Femur (tissue), 1 donor: ENCODE data around the gene TTYH3.
A peak's percentile ranks its signal among the peaks of the same experiment; 100 is the strongest.

Experiments used
- DNase-seq: peaks from one replicate; pipeline ENCODE4 v3.0.0-alpha.2; 2017

The TTYH3 gene

DNA sequence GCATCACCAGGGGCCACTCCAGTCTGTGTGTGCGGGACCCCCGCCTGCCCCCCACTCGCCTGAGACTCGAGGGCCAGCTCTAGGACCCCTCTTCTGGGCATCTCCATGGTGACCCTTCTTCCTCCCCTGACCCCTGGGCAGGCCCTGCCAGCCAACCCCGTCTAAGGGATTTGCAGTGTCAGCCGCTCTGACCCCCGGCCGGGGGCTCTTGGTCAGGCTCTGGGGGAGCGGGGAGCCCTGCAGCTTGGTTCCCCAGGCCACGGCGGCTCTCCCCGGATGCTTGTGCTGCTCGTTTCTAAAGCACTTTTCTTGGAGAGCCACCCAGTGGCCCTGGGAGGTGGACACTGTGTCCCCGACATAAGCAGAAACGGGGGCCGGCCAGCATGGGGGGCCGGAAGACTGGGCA is 5.3 kb downstream of the TTYH3 start:
- no peak for DNase-seq

DNA sequence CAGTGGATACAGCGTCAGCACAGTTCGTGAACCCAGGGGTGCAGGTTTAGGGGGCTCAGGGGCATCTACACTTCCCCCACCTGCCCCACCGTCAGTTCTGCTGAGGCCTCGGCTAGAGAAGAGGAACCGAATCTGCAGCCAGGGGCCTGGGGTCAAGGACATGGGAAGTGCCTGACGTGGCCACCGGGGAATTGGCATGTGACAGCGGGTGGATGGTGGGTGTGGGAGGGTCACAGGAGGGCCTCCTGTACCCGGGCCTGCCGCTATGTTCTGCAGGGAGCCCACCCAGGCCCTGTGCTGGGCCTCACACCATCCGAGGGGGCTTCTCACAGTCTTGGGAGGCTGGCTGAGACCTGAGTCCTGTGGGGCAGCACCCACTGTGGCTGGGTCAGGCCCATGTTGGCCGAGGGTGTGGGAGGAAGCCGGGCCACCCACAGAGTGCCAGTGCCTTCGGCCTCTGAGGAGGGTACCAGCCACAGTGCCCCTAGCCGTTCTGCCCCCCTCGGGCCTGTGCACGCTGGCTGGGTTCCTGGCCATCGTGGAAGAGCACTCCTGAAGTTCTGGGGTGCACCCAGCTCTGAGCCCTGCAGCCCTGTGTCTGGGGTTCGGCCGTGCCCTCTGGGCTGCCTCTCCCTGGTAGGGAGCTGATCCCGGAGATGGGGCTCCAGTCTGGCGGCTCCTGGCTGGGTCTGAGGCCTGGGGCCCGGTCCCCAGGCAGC is 5.9 kb downstream of the TTYH3 start:
- DNase-seq, result peak; percentile 80

DNA sequence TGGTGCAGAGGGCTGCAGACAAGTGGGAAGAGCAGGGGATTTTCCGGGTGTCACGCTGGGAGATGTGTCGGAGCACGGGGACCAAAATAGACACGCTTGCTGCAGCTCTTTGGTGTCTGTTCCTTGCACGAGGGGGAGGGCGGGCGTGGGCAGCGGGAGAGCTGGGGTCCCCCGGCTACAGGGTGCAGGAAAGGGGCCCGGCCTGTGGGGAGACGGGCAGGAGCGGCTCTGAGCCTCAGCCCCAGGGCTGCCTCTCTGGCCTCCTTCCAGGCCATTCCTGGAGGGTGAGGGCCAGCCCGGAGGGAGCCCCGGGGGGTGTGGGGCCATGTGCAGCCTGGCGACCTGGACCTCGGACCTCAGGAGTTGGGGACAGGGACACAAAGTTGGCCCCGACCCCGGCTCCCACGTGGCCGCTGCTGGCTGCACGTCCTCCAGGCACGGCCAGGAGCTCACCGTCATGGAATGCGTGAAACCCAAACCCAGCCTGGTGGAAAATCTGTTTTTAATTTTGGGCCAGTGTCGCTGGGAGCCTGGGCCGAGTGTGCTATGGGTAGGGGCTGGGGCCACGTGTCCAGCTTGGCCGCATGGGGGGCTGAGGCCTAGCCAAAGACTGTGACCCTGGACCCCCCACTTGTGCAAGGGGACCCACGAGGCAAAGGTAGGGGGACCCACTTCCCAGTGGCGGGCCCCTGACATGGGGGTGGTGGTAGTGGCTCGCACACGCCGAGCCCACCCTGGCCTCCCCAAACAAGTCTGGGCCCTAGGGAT is 6.6 kb downstream of the TTYH3 start:
- DNase-seq, result peak; percentile 87

DNA sequence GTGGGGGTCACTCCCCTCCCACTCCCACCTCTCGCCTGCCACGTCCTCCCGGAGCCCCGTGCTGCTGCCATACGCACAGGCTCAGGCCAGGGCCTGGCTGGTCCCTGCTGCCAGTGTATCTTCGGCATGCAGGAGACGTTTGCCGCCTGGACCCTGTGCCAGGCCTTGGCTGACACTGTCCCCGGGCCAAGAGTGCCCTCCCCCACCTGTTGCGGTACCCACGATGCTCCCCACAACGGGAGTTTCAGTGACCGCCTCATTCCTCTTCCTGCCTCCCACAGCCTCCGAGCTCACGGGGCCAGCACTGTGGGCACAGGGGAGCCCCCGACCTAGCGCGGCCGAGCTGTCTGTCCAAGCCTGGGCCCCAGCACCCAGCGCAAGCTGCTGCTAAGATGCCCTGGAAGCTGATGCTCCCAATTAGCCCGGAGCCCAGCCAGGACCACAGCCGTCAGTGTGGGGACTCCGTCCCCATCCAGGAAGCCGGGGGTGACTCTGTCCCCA is 7.4 kb downstream of the TTYH3 start:
- no peak for DNase-seq

DNA sequence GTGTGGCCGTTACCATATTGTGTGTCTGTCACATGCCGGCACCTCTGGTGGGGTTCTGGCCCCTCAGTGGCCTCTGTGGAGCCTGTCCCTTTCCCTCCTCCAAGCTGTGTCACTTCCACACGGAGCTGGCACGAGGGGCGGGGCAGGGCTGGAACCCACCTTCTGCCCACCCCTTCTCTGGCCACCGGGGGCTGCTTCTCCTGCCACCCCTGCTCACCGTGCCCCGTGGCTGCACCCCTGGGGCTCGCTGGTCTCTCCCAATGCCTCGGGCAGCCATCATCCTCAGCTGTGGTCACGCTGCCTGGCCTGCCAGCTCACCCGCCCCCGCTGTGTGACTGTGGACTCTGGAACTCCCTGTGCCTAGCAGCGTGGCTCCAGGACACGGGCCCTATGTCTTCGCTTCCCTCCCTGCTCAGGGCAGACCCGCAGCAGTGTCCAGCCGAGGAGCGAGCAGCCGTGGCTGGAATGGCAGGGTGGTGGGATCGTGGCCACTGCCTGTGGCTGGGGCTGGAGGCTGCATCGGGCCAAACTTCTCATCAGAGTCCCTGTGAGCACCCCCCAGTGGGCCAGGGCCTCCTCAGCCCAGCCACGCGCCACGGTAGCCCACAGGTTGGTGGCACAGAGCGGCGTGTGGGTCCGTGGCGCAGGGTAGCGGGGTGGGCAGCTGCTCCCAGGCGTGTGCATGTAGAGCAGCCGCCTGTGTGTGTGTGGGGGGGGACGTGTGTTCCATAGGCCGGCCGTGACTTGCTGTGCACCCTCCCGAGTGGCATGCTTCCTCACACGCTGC is 8.1 kb downstream of the TTYH3 start:
- DNase-seq, result no peak

DNA sequence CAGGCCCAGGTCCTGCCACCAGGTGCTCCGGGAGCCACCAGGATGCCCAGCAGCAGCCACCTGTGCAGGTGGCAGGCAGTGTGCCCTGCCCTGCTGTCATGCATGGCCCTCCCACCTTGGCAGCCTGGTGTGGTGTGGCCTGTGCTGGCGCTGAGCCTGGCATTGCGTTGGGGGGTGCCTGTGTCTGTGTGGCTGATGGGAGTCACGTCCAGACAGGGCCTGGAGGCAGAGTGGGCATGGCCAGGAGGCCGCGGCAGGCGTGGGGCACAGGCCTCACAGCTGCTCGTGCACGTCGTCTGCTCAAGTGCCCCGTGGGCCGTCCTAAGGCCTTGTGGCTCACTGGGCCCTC is 8.7 kb downstream of the TTYH3 start:
- no peak for DNase-seq

DNA sequence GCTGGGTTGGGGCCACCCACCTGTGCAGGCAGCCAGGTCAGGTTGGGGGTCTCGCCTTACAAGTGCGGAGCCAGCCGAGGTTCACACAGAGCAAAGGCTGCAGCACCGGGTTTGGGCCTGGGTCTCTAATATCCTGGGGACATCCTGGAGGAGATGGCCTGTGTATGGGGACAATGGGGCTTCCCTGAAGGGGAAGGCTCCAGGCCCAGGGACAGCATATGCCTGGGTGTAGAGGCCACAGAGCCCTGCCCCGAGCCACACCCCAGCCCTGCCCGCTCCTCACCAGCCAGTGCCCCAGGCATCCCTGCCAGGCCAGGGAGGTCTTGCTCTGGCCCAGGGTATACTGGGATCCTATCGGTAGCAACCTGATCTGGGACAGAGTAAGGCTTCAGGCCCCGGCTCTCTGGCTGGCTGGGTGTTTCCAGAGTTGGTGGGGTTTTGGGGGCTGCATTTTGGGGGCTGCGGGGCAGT is 9.1 kb downstream of the TTYH3 start:
- DNase-seq, result no peak

DNA sequence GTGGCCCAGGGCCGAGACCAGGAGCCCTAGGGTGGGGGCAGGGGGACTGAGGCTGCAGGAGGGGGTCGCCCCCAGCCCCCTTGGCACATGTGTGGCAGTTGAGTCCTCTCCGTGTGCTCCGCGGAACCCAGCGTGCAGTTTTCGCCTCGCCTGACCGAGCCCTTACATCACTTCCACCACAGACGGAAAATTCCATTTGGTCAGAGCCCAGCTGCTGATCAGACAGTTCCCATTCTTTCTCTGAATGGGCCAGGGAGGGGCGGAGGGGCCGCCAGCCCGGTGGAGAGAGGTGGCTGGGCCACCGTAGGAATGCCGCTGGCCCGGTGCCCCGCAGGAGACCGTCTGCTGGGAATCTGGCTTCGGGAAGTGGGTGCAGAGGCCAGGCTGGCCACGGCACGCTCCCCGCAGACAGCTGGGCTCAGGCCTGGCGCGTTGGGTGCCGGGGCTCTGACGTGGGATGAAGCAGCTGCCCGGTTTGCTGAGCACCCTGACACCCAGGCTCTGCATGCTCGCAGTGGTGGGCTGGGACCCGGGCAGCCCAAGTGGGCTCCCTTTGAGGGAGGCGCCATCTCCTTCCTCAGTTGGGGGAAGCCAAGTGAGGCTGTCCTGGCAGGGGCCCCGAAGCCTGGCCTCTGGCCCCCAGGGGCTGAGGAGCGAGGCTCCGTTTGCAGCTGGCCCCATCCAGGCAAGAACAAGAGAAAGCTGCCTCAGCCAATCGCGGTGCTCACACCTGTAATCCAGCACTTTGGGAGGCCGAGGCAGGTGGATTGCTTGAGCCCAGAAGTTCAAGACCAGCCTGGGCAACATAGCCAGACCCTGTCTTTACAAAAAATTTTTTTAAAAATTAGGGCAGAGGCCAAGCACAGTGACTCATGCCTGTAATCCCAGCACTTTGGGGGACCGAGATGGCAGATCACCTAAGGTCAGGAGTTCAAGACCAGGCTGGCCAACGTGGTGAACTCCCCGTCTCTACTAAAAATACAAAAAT is 9.9 kb downstream of the TTYH3 start:
- DNase-seq, result peak; percentile 96

DNA sequence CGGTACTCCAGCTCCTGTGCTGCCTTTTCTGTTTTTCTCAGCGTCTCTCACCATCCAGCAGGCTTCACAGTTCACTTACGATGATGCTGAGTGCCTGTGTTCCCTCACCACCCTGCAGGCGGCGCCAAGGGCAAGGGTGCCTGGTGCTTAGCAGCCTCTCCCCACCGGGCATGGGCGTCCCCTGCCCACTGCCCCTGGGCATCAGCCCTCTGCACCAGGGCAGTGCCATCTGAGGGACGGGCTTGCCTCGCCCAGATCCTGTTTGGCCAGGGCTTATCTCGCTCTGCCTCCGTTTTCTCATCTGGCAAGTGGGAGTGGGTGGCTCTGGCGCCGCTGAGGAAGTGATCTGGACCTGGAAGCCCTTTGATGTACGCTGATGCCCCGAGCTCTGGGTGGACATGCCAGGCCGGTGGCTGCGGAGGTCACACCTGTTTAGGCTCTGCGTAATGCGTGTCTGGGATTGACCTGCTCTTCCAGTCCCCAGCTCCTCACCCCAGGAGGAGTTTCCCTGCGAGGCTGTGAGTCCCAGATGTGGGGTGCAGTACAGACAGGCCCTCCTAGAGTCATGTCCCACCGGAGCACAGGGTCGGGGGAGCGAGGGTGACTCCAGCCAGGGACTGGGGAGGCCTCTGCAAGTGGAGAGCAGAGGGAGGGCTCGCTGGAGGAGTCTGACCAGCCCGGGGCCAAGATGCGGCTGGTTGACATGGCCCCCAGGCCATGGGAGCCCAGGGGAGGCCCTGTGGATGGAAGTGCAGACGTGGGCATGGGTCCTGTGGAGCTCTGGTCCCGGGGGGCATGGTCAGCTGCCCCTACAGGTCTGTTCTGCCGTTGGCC is 11.8 kb downstream of the TTYH3 start:
- no peak for DNase-seq

DNA sequence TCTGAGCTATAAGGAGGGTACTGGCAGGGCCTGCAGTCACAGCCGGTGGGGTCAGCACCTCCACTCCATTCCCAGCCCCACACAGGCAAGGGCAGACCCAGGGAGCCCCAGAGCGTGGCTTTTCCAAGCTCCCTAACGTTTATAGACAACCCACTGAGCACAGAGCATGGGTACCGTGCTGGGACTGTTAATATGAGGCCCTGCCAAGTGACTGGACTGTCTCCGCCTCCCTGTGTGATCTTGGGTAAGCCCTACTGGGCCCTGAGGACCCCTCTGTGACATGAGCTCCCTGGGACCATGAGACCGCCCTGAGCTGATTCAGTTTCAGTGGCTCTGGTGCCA is 12.4 kb downstream of the TTYH3 start:
- no peak for DNase-seq

DNA sequence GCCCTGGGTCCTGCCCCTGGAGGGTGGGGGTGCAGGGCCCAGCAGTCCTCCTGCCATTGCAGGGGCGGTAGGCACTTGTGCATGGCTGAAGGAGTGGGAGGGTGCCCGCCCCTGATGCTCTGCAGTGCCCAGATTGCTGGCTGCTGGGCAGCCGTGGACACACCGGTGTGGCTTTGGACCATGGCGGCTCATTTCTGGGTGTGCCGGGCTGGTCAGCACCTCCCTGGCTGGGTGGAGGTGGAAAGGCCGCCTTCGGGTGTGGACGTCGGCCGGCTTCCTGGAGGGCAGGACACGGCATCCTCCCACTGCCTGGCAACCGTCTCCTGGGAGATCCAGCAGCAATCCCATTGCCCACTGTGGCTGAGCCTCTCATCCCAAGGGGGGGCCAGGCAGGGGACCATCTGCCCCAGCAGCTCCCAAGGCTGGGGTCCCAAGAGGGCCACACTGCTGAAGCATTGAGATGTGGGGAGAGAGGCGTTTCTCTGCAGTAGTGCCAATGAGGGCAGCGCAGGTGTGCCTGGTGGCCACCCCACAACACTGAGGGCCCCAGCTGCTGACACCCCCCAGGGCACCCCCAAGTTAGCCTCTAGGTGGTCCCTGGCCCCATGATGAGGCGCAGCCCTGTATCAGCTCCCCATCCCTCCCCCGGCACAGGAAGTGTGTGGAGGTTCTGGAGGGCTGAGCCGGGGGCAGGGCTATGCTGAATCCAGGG is 12.9 kb downstream of the TTYH3 start:
- no peak for DNase-seq

DNA sequence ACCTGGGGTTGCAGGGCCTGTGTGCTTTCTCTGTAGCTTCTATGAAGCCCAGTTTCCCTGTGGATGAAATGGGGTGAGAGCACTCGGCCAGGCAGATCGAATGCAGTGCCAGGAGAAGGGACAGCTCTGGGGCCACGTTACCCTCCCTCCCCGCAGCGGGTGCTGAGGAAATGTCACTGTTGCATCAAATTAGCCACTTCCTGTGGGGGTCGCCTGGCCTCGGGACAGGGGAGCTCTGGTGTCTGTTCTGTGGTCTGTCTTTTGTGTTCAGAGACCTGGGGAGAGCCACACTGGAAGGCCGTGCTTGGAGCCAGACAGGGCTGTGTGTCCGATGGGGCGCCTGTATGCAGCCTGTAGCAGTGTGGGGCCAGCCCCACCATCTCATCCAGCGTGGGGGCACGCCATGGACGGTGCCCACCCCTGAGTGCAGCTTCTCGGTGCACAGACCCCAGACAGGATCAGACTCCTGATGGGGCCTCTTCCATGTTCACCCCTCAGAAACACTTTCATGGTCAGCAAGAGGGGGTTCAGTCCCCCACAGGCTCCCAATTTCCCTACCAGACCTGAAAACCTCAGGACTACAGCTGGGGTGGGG is 13.6 kb downstream of the TTYH3 start:
- peak; percentile 66 for DNase-seq

DNA sequence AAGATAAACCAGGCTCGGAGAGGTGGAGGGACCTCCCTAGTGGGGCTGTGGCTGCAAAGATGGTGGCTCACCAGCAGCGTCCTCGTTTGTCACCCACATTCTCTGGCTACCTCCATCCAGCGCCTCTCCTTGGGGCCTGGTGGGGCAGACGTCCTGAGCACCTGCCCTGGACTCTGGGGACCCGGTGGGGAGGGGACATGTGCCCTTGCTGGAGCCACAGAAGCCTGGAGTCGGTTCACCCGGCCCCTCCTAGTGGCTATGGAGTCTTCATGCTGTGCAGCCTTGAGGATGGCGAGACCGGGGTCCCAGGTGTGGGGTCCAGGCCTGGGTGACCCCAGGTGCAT is 14.5 kb downstream of the TTYH3 start:
- DNase-seq, result no peak

DNA sequence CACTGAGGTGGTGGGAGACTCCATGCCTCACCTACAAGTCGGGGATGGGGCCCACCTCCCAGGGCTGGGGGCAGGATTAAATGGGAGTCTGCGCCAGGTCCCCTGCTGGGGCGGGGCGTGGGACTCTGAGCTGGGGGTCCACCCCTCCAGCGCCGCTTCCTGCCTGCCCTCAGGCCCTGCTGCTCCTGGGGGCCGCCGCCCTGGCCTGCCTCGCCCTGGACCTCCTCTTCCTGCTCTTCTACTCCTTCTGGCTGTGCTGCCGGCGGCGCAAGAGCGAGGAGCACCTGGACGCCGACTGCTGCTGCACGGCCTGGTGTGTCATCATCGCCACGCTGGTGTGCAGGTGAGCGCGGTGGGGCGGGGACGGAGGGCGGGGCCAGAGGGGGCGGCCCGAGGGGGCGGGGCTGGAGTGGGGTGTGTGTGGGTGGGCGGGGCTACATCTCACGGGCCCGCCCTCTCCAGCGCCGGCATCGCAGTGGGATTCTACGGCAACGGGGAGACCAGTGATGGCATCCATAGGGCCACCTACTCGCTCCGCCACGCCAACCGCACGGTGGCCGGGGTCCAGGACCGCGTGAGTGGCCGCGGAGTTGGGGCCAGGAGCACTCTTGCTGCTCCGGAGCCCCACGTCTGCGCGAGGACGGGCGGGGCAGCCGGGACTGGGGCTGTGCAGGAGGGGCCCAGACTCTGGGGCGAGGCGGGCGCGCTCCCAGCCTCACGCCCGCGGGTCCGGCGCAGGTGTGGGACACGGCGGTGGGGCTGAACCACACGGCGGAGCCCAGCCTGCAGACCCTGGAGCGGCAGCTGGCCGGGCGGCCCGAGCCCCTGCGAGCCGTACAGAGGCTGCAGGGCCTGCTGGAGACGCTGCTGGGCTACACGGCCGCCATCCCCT is 15.1 kb downstream of the TTYH3 start:
- no peak for DNase-seq

DNA sequence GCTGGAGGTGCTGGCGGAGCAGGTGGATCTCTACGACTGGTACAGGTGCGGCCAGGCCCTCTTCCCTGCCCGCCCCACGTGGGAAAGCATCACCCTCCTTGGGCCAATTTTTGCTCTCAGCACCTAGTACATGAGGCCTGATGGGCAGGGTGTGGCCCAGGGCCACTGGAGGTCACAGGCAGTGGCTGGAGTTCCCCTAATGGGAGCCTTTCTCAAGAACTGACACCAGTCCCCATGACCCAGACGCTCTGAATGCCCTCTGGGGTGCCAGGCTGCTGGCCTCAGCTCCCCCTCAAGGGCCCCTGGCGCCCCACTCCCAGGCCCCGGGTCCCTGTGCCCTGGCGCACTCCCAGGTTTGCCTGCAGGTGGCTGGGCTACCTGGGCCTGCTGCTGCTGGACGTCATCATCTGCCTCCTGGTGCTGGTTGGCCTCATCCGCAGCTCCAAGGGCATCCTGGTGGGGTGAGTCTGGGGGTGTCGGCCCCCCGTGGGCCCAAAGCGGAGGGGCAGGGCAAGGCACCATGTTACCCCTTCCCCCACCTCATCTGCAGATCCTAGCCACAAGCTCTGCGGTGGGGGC is 15.9 kb downstream of the TTYH3 start:
- peak; percentile 26 for DNase-seq

DNA sequence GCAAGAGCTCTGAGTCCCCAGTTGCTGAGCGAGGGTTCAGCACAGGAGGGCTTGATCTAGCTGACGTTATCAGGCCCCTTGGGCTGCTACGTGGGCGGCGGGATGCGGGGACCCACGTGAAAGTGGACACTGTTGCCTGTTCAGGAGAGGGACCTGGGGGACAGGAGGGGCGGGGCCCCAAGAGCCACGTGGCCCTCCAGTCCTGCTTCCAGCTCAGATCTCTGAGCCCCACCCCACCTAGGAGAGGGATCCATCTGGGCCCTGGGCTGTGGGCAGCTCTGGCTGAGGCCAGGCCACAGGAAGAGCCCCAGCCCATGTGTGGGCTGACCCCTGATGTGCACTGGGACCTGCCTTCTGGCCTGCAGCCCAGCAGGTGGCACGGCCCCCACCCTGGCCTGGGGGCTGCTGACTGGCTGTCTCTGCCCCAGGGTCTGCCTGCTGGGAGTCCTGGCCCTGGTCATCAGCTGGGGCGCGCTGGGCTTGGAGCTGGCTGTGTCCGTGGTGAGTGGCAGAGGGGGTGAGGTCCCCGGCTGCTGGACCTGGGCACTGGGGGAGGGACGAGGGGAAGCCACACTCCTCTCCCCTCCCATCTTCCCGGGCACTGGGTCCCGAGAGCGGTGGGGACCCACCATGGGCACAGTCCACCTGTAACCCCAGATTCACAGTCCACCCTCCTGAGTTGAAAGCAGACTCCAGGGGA is 17.5 kb downstream of the TTYH3 start:
- no peak for DNase-seq

DNA sequence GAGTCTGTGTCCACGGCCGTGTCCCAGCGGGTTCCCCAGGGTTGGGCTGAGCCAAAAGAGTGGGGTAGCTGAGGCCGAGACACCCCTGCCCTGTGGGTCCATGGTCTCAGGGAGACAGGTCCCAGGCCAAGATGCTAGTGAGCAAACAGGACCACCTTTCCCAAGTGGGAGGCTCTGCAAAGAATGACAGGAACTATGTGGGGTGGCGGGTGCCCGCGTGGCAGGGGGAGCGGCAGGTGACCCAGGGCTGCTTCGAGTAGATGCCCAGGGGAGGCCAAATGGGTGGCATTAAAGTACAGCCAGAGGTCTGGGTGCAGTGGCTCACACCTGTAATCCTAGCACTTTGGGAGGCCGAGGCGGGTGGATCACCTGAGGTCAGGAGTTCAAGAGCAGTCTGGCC is 18.2 kb downstream of the TTYH3 start:
- no peak for DNase-seq

DNA sequence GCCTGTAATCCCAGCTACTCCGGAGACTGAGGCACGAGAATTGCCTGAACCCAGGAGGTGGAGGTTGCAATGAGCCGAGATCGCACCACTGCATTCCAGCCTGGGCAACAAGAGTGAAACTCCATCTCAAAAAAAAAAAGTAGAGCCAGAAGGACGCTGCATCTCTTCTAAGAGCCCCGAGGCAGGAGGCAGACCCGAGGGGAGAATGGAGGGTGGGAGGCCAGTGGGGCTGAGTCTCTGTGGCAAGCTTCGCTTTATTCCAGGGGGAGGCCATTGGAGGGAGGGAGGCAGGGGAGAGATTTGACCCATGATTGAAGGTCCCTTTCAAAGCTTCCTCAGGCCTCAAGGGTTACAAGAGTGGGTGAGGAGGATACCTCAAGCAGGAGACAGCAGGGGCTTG is 18.7 kb downstream of the TTYH3 start:
- no peak for DNase-seq
